ENCODE results near the gene SYNPO.

SYNPO gene

DNA sequence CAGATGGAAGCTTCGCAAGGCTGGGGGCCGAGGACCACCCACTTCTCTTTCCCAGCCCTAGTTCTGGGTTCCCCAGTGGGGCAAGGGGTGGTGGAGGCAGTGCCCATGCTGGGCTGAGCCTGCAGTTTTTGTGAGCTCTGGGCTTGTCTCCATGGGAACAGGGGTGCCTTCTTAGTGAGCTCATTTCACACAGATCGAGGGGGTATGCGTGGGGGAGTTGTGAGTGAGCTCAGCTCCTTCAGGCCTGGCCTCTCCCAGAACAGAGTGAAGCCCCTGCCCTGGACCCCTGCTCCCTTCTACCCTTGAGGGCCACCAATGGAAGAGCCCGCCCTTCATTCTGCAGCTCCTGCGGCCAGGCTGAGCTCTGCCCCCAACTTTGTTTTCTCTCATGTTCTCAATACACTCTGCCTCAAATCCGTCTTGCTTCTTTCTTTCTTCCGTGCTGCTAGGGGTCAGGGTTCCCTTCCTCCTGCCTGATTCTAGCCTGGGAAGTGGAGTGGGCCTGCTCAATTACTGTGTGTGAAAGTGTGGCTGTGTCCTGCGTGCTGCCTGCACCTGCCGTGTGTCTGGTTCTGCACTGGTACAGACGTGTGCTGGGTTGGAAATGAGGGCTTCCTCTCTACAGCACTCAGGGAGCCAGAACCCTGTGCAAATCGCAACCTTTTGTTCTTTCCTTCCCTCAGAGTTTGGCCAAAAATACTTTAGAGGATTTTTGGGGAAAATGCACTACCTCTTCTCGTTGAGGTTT lies 11.6 kb downstream of the SYNPO start:
- Histone ChIP-seq H4K91ac (ENCODE audit: low read depth, low read length) (no peak overlapping the region), H2AK5ac (ENCODE audit: low read length) (no peak overlapping the region), H3K27me3 (ENCODE audit: insufficient read depth, low read length) (no peaks in the 10 kb centered on the region), H3K4me3 (ENCODE audit: low read depth, low read length) (no peak overlapping the region), H2BK120ac (ENCODE audit: insufficient read depth, low read length, poor library complexity) (no peak overlapping the region), H3K18ac (ENCODE audit: low read length) (no peak overlapping the region), H3K79me1 (ENCODE audit: low read length) (peaks cover 14% of the 10 kb centered on the region), H4K12ac (ENCODE audit: low read depth, low read length) (no peak overlapping the region), H3K4ac (ENCODE audit: low read depth, low read length) (no peak overlapping the region), H3K9me3 (ENCODE audit: insufficient read depth, low read depth, low read length) (no peaks in the 10 kb centered on the region), H2BK12ac (ENCODE audit: low read length) (no peak overlapping the region), H3K23ac (ENCODE audit: low read length) (no peak overlapping the region), H3K36me3 (ENCODE audit: control insufficient read depth in 1 of 2, insufficient read depth in 2 of 2, low read length in 2 of 2) (peaks cover 53 to 60% of the 10 kb centered on the region in 2 experiments), H3K79me2 (ENCODE audit: control insufficient read depth, insufficient read depth, low read length, poor library complexity) (peaks cover 6% of the 10 kb centered on the region), H3K14ac (ENCODE audit: low read length) (no peak overlapping the region), H3K27ac (ENCODE audit: low read depth, low read length) (no peak overlapping the region), H2BK5ac (ENCODE audit: low read depth, low read length, poor library complexity) (no peak overlapping the region), H2AFZ (ENCODE audit: insufficient read depth, low read length, poor library complexity) (no peak overlapping the region), H4K8ac (ENCODE audit: low read depth, low read length) (no peak overlapping the region), H3K4me1 (ENCODE audit: control insufficient read depth in 1 of 2, insufficient read depth in 2 of 2, low read length in 2 of 2) (peaks cover 3 to 19% of the 10 kb centered on the region in 2 experiments), H3K4me2 (ENCODE audit: low read length) (no peak overlapping the region), H3K9ac (ENCODE audit: low read length) (no peak overlapping the region)
- DNase-seq = no peak
- no CpG with 5 or more reads among the region's 13 CpGs for WGBS (ENCODE audit: extremely low coverage, insufficient coverage, insufficient read length)

GRCh38 chr5:150653145-150653761 lies 12.8 kb downstream of the SYNPO start:
- Histone ChIP-seq H2BK120ac (ENCODE audit: insufficient read depth, low read length, poor library complexity) (no peak overlapping the region), H3K4me1 (ENCODE audit: control insufficient read depth in 1 of 2, insufficient read depth in 2 of 2, low read length in 2 of 2) (peaks cover 6 to 24% of the 10 kb centered on the region in 2 experiments), H3K79me2 (ENCODE audit: control insufficient read depth, insufficient read depth, low read length, poor library complexity) (peaks cover 6% of the 10 kb centered on the region), H3K27ac (ENCODE audit: low read depth, low read length) (no peak overlapping the region), H3K4me2 (ENCODE audit: low read length) (no peak overlapping the region), H4K12ac (ENCODE audit: low read depth, low read length) (no peak overlapping the region), H3K9ac (ENCODE audit: low read length) (no peak overlapping the region), H3K36me3 (ENCODE audit: control insufficient read depth in 1 of 2, insufficient read depth in 2 of 2, low read length in 2 of 2) (peaks cover 47 to 54% of the 10 kb centered on the region in 2 experiments), H2AFZ (ENCODE audit: insufficient read depth, low read length, poor library complexity) (no peak overlapping the region), H3K9me3 (ENCODE audit: insufficient read depth, low read depth, low read length) (no peaks in the 10 kb centered on the region), H3K79me1 (ENCODE audit: low read length) (peaks cover 17% of the 10 kb centered on the region), H4K91ac (ENCODE audit: low read depth, low read length) (no peak overlapping the region), H2BK12ac (ENCODE audit: low read length) (no peak overlapping the region), H2BK5ac (ENCODE audit: low read depth, low read length, poor library complexity) (no peak overlapping the region), H3K27me3 (ENCODE audit: insufficient read depth, low read length) (no peaks in the 10 kb centered on the region), H4K8ac (ENCODE audit: low read depth, low read length) (no peak overlapping the region), H3K23ac (ENCODE audit: low read length) (no peak overlapping the region), H2AK5ac (ENCODE audit: low read length) (no peak overlapping the region), H3K14ac (ENCODE audit: low read length) (no peak overlapping the region), H3K18ac (ENCODE audit: low read length) (no peak overlapping the region), H3K4me3 (ENCODE audit: low read depth, low read length) (no peak overlapping the region), H3K4ac (ENCODE audit: low read depth, low read length) (no peak overlapping the region)
- no peak for DNase-seq
- no CpG with 5 or more reads among the region's 5 CpGs for WGBS (ENCODE audit: extremely low coverage, insufficient coverage, insufficient read length)

DNA sequence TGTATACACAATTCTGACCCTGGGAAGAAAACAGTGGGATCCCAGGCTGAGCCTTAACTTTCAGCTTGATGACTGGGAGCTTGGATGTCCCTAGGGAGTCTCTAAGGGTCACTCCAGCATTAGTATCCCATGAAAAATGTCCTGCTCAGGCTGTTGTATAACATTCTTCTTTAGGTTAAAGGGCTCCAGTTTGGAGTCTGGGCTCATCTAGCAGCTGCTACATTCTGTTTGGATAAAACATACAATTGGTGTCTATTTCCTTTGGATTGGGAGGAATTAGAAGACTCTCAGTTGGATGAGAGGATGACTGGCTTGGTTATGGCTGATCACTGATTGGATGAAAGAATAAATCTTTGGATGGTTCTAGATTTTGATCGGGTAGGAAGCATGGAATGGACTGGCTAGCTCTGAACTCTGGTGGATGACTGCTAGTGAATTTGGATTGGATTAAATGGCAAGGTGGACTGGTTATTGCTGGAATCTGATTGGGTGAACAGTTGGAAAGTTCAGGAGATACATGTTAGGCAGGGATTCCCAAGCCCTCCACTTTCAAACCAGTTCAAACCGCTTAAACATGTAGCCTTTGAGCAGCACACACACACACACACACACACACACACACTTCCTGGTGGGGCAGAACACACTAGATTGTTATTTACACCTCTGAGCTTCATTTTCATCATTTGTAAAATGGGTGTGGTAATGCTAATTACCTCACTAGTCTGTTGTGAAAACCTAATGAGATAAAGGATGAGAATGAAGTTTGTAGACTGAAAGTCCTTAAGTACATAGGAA lies 13.5 kb downstream of the SYNPO start:
- Histone ChIP-seq H3K23ac (ENCODE audit: low read length) (no peak overlapping the region), H3K4ac (ENCODE audit: low read depth, low read length) (no peak overlapping the region), H2AK5ac (ENCODE audit: low read length) (no peak overlapping the region), H2BK120ac (ENCODE audit: insufficient read depth, low read length, poor library complexity) (no peak overlapping the region), H3K27me3 (ENCODE audit: insufficient read depth, low read length) (no peaks in the 10 kb centered on the region), H4K12ac (ENCODE audit: low read depth, low read length) (no peak overlapping the region), H3K36me3 (ENCODE audit: control insufficient read depth in 1 of 2, insufficient read depth in 2 of 2, low read length in 2 of 2) (peaks cover 40 to 47% of the 10 kb centered on the region in 2 experiments), H3K4me1 (ENCODE audit: control insufficient read depth in 1 of 2, insufficient read depth in 2 of 2, low read length in 2 of 2) (peaks cover 13 to 30% of the 10 kb centered on the region in 2 experiments), H3K79me2 (ENCODE audit: control insufficient read depth, insufficient read depth, low read length, poor library complexity) (peaks cover 6% of the 10 kb centered on the region), H3K18ac (ENCODE audit: low read length) (no peak overlapping the region), H2BK5ac (ENCODE audit: low read depth, low read length, poor library complexity) (no peak overlapping the region), H4K8ac (ENCODE audit: low read depth, low read length) (no peak overlapping the region), H3K4me3 (ENCODE audit: low read depth, low read length) (no peak overlapping the region), H3K79me1 (ENCODE audit: low read length) (peaks cover 17% of the 10 kb centered on the region), H4K91ac (ENCODE audit: low read depth, low read length) (no peak overlapping the region), H3K9ac (ENCODE audit: low read length) (no peak overlapping the region), H2AFZ (ENCODE audit: insufficient read depth, low read length, poor library complexity) (no peak overlapping the region), H3K14ac (ENCODE audit: low read length) (no peak overlapping the region), H3K9me3 (ENCODE audit: insufficient read depth, low read depth, low read length) (no peaks in the 10 kb centered on the region), H2BK12ac (ENCODE audit: low read length) (no peak overlapping the region), H3K27ac (ENCODE audit: low read depth, low read length) (no peak overlapping the region), H3K4me2 (ENCODE audit: low read length) (no peak overlapping the region)
- no CpG with 5 or more reads among the region's 2 CpGs for WGBS (ENCODE audit: extremely low coverage, insufficient coverage, insufficient read length)
- no peak for DNase-seq

DNA sequence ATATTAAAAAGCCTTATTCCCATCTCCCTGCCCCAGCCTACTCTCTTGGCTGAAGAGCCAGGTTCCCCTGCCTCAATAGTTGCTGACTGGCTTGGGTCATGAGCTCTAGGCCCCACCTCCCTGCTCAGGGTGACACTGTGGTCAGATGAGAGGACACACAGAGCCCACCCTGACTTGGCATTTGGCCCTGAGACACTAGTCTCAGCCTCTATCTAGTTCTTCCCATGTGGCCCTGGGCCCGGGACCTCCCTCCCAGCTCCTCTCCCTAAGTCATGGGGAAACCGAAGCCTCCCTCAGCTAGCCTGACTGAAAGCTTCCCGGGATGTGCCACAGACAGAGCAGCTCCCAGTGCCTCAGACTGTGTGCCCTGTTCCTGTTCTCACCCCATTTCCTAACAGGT lies 14.8 kb downstream of the SYNPO start:
- WGBS (ENCODE audit: extremely low coverage, insufficient coverage, insufficient read length) = no CpG with 5 or more reads among the region's 3 CpGs
- peak overlapping the region; percentile 50 for H2AK5ac ChIP-seq (ENCODE audit: low read length)
- H3K79me1 ChIP-seq (ENCODE audit: low read length) = peaks cover 18% of the 10 kb centered on the region
- H2BK12ac ChIP-seq (ENCODE audit: low read length) = peak overlapping the region; percentile 70
- H3K14ac ChIP-seq (ENCODE audit: low read length) = no peak overlapping the region
- no peak overlapping the region for H3K4me3 ChIP-seq (ENCODE audit: low read depth, low read length)
- H3K36me3 ChIP-seq (ENCODE audit: control insufficient read depth in 1 of 2, insufficient read depth in 2 of 2, low read length in 2 of 2) = peaks cover 28 to 34% of the 10 kb centered on the region in 2 experiments
- no peak overlapping the region for H3K27ac ChIP-seq (ENCODE audit: low read depth, low read length)
- H2BK120ac ChIP-seq (ENCODE audit: insufficient read depth, low read length, poor library complexity) = no peak overlapping the region
- H3K4me1 ChIP-seq (ENCODE audit: control insufficient read depth in 1 of 2, insufficient read depth in 2 of 2, low read length in 2 of 2) = peaks cover 15 to 36% of the 10 kb centered on the region in 2 experiments
- H3K4me2 ChIP-seq (ENCODE audit: low read length) = no peak overlapping the region
- no peak overlapping the region for H2AFZ ChIP-seq (ENCODE audit: insufficient read depth, low read length, poor library complexity)
- H4K8ac ChIP-seq (ENCODE audit: low read depth, low read length) = no peak overlapping the region
- H3K23ac ChIP-seq (ENCODE audit: low read length) = no peak overlapping the region
- H2BK5ac ChIP-seq (ENCODE audit: low read depth, low read length, poor library complexity) = no peak overlapping the region
- H3K18ac ChIP-seq (ENCODE audit: low read length) = peak overlapping the region; percentile 5
- no peaks in the 10 kb centered on the region for H3K9me3 ChIP-seq (ENCODE audit: insufficient read depth, low read depth, low read length)
- H3K4ac ChIP-seq (ENCODE audit: low read depth, low read length) = no peak overlapping the region
- no peaks in the 10 kb centered on the region for H3K27me3 ChIP-seq (ENCODE audit: insufficient read depth, low read length)
- H4K12ac ChIP-seq (ENCODE audit: low read depth, low read length) = no peak overlapping the region
- peak overlapping the region; percentile 7 for H4K91ac ChIP-seq (ENCODE audit: low read depth, low read length)
- no peak for DNase-seq
- no peak overlapping the region for H3K9ac ChIP-seq (ENCODE audit: low read length)
- peaks cover 6% of the 10 kb centered on the region for H3K79me2 ChIP-seq (ENCODE audit: control insufficient read depth, insufficient read depth, low read length, poor library complexity)

Measured in trophoblast cell (in vitro differentiated cells and primary cell).